ENCODE results near the gene RXFP2.
A peak's percentile ranks its signal among the peaks of the same experiment; 100 is the strongest.

Gene RXFP2

GRCh38 chr13:31846182-31846938 lies 107.0 kb downstream of the RXFP2 start:
- Mint-ChIP-seq H3K9me3 (no peaks in the 10 kb centered on the region), H3K27ac (no peak overlapping the region), H3K36me3 (no peaks in the 10 kb centered on the region), H3K4me3 (peak overlapping the region; percentile 71), H3K4me1 (no peaks in the 10 kb centered on the region)
- peak; percentile 68 to 73 for DNase-seq (ENCODE audit: low spot score in 2 of 2)
- peak; percentile 95 for ATAC-seq

DNA sequence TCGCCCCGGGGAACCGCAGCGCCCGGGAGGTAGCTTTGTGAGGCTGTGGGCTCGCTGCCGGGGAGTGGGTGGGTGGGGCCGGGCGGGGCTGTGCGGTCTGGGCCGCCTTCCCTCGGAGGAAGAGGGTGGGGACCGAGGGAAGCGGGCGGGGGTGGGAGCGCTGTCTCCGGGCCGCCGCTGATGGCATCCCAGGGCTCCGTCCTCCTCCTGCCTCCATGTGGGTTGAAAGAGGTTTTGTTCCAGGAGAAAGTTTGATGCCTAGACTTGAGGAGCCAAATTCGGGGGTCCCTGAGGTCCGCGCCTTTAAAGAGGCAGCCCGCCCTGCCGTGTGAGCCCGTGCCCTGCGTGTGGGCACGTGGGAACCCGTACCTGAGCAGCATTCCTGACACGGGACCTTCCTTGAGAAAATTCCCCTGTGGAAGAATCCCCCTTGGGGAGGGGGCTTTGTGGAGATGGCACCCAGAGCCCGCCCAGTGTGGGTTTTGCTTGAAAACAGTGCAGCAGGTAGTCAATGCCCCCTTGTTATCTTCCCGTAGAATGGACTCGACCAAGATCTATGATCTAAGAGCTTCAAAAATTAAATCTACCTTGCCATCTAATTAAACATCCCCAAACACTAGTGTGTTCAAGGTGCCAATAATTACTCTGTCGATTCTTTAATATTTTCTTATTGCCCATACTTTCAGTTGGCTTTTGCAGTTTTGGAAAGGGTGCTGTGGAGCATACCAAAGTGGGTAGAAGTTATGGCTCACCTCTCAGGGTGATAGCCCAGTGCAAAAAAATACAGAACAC lies 107.8 kb downstream of the RXFP2 start:
- H3K27ac Mint-ChIP-seq: no peak overlapping the region
- no peaks in the 10 kb centered on the region for H3K36me3 Mint-ChIP-seq
- peak; percentile 33 for ATAC-seq
- no peak for DNase-seq (ENCODE audit: low spot score in 2 of 2)
- no peaks in the 10 kb centered on the region for H3K9me3 Mint-ChIP-seq
- H3K4me3 Mint-ChIP-seq: peak overlapping the region; percentile 71
- no peaks in the 10 kb centered on the region for H3K4me1 Mint-ChIP-seq

- DNase-seq (ENCODE audit: low spot score in 2 of 2) (no peak), ATAC-seq (no peak)
- H3K36me3 Mint-ChIP-seq: no peaks in the 10 kb centered on the region
- no peak overlapping the region for H3K4me3 Mint-ChIP-seq
- H3K4me1 Mint-ChIP-seq: no peaks in the 10 kb centered on the region
- H3K27ac Mint-ChIP-seq: no peak overlapping the region
- no peaks in the 10 kb centered on the region for H3K9me3 Mint-ChIP-seq
Measured at GRCh38 chr13:31848621-31849020, 109.3 kb downstream of the RXFP2 start.

DNA sequence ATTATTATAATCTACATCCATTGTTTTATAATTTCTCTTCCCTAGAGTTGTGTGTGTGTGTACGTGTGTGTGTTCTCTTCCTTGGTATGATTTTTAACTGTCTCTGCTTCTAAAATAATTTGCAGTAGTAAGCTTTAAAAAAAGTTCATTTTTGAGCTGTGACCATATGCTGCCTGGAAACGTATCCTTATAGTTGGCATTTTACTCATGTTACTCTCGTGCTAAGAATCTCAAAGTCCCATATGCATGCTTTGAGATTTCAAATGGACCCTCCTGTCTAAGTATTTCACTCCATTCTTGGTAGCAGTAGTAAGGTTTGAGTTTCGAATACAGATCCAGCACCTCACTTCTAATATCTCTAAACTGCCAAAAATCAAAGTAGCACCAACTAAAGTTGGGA lies 109.9 kb downstream of the RXFP2 start:
- Mint-ChIP-seq H3K4me3 (no peak overlapping the region), H3K36me3 (no peaks in the 10 kb centered on the region), H3K27ac (no peak overlapping the region), H3K4me1 (no peaks in the 10 kb centered on the region), H3K9me3 (no peaks in the 10 kb centered on the region)
- DNase-seq (ENCODE audit: low spot score in 2 of 2): no peak
- ATAC-seq: no peak

DNA sequence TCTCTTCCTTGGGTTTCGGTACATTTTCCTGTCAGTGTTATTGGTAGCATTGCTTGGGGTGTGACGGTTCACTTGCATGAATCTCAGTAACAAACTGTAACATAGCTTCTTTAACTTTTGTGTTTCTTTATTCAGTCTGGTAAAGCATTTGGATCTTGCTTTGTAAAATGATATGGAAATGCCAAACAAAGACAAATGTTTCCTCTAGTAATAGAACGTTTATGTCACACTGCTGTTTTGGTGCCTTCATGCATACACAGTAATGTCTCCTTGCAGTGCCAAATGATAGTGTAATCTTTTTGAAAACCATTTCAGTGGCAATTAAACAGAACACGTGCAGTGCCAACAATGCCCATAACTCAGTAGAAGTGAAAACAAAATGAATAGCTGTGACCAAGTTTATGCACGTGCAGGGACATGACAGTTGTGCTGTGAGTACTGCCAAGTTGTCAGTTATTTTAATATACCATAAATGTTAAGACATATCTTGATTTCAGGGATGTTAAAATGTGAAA lies 110.8 kb downstream of the RXFP2 start:
- Mint-ChIP-seq H3K36me3 (no peaks in the 10 kb centered on the region), H3K4me3 (no peak overlapping the region), H3K4me1 (no peaks in the 10 kb centered on the region), H3K9me3 (no peaks in the 10 kb centered on the region), H3K27ac (no peak overlapping the region)
- ATAC-seq: no peak
- no peak for DNase-seq (ENCODE audit: low spot score in 2 of 2)

DNA sequence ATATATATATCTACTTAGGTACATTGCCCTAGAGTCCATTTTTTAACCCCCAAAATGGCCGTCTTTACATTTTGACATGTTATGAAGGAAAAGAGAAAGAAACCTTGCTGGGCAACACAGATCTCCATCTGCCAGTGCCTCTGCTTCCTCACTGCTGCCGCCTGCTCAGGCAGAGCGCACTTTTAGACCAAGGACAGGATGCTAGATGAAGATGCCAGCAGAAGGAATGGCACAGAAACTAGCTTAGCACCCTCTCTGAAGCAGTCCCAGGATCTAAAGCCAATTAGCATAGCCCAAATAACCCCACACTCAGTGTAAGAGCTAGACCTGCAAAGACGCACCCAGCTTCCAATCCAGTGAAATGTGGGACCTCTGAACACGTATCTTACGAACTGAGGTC lies 111.9 kb downstream of the RXFP2 start:
- Mint-ChIP-seq H3K9me3 (no peaks in the 10 kb centered on the region), H3K36me3 (no peaks in the 10 kb centered on the region), H3K4me3 (no peak overlapping the region), H3K4me1 (no peaks in the 10 kb centered on the region), H3K27ac (no peak overlapping the region)
- no peak for ATAC-seq
- DNase-seq (ENCODE audit: low spot score in 2 of 2): no peak
